Stimulated activated CD8-positive, alpha-beta memory T cell treated with anti-CD3 and anti-CD28 coated beads, Interleukin-15, amount 100 ng/mL, for 1 hour (primary cell): ENCODE measurements around the gene CRIP1.

ENCODE experiments used
- DNase-seq: peaks from one replicate; pipeline ENCODE4 v3.0.0-alpha.2; 2020; ENCODE audit warnings: low read depth

The CRIP1 gene

GRCh38 chr14:105470350-105471296 is 16.1 kb upstream of the CRIP1 start:
- DNase-seq, result no peak

- no peak for DNase-seq
Measured at GRCh38 chr14:105471297-105471821, 15.3 kb upstream of the CRIP1 start.

GRCh38 chr14:105471823-105472485 is 14.7 kb upstream of the CRIP1 start:
- DNase-seq, result no peak

GRCh38 chr14:105472486-105472991 is 14.1 kb upstream of the CRIP1 start:
- DNase-seq, result no peak

- no peak for DNase-seq
Measured at GRCh38 chr14:105473033-105473676, 13.5 kb upstream of the CRIP1 start.

- DNase-seq, result peak; percentile 60
Measured at GRCh38 chr14:105473677-105474482, 12.8 kb upstream of the CRIP1 start.

GRCh38 chr14:105474483-105475268 is 12.0 kb upstream of the CRIP1 start, which contains the start of gene CRIP2:
Gene CRIP2 (plus strand): TSS chr14:105474821. CDS start chr14:105474863, 42 bp downstream.
- DNase-seq, result no peak

GRCh38 chr14:105475269-105476096 is 11.2 kb upstream of the CRIP1 start:
- no peak for DNase-seq

- DNase-seq, result no peak
Measured at GRCh38 chr14:105476097-105476830, 10.4 kb upstream of the CRIP1 start.

- DNase-seq, result no peak
Measured at GRCh38 chr14:105476831-105477659, 9.6 kb upstream of the CRIP1 start.

GRCh38 chr14:105477660-105478397 is 8.9 kb upstream of the CRIP1 start:
- DNase-seq, result peak; percentile 49

GRCh38 chr14:105478398-105479251 is 8.1 kb upstream of the CRIP1 start:
- DNase-seq, result no peak

- DNase-seq, result no peak
Measured at GRCh38 chr14:105479431-105480158, 7.1 kb upstream of the CRIP1 start.

GRCh38 chr14:105480199-105480746 is 6.4 kb upstream of the CRIP1 start:
- DNase-seq, result no peak
